GM10248 (cell line): ENCODE results near the gene NPDC1.

Experiments
- CTCF ChIA-PET: fragments of 300-600 bp; sonication (Branson Sonifier 250); formaldehyde crosslinking; extraction: SDS; loops from one replicate; lab custom pipeline; 2021; ENCODE audit warnings: antibody characterized with exemption; lab: Yijun Ruan, JAX
- POLR2A ChIA-PET: fragments of 350-650 bp; sonication (Branson Sonifier 250); formaldehyde crosslinking; extraction: SDS; loops from one replicate; lab custom pipeline; 2020; ENCODE audit warnings: antibody characterized with exemption; lab: Yijun Ruan, JAX
- DNase-seq: peaks from one replicate; pipeline ENCODE4 v3.0.0; 2012; ENCODE audit errors: extremely low spot score
- CTCF ChIP-seq: IDR thresholded peaks from 2 replicates; pipeline ENCODE4 v1.5.1; 2012; ENCODE audit warnings: mild to moderate bottlenecking, low read depth; ENCODE audit errors: extremely low read depth, missing control alignments, control extremely low read depth

The NPDC1 gene

DNA sequence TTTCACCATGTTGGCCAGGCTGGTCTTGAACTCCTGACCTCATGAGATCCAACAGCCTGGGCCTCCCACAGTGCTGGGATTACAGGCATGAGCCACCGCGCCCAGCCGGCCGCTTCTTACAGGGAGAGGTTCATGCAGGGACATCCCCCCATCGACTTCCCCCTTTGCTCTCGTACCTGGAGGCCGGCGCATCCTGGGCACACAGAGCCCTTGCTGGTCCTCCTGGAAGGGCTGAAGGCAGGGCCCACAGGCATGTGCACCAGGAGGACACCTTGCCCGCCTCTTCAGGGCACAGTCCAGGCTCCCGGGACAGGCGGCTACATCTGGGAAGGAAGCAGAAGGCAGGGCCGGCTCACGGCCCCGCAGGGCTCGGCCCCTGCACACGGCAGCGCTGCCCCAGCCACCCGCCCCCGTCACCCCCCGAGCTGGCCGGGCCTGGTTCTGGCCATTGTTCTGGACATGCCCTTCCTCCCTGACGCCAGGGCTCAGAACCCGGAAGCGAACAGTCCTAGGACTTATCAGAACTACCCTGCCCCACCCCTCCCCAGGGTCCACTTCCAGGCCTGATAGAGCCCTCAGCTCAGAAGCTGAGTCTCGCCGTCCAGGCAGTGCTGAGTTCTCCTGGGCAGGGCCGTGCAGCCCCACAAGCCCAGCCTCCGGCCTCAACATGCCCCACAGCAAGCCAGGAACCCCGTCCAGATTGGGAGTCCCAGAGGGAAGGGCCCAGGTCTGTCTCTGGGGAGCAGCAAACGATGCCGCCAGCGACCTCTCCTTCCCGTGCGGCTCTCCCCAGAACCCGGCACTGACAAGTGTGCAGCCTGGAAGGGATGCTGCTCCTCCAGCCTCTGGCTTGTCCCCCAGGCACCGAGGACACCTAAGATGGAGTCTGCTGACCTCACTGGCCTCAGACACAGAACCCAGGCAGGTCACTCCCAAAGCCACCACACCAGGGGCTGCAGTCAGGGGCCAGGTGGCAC lies 2.9 kb downstream of the NPDC1 start:
- DNase-seq = no peak
- ChIA-PET CTCF (interaction anchor here (1.2 to 2.5 kb wide), 4 partner anchors 7 to 21 kb away, joined by 3 to 18 read pairs (median 6); no protein-coding TSS in a partner anchor), POLR2A (no interaction called here)
- no peak for TF ChIP-seq CTCF

- no peak for DNase-seq
- POLR2A ChIA-PET = no interaction called here
- no peak for TF ChIP-seq CTCF
- CTCF ChIA-PET = no interaction called here
Observed at GRCh38 chr9:137041124-137041523, 4.9 kb downstream of the NPDC1 start.

DNA sequence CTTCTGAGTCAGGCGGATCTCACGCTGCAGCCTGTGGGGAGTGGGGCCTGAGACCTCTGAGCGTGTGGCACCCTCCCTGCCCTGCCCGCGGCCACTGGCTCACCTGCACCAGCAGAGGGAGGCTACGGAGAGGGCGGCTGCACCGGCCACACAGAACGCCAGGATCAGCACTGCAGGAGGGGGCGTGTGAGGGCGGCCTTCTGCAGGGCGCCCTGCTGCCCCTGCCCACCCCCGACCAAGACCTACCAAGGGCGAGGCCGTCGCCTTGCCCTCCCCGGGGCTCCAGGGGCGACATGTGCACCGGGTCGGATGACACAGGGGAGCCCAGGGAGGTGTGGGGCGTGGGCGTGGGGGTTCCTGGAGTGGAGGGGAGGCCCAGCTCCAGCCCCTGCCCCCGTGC lies 5.4 kb downstream of the NPDC1 start:
- no peak for TF ChIP-seq CTCF
- DNase-seq = no peak
- ChIA-PET POLR2A (no interaction called here), CTCF (interaction anchor here (1.2 kb wide), 1 partner anchor 11 kb away, joined by 7 read pairs; no protein-coding TSS in a partner anchor)

- no peak for DNase-seq
- ChIA-PET CTCF (interaction anchor here (1.0 to 2.1 kb wide), 4 partner anchors 10 to 92 kb away, joined by 3 to 7 read pairs (median 6); no protein-coding TSS in a partner anchor), POLR2A (no interaction called here)
- no peak for TF ChIP-seq CTCF
Observed at GRCh38 chr9:137039611-137040366, 6.2 kb downstream of the NPDC1 start.

- ChIA-PET CTCF (interaction anchor here (1.0 to 2.1 kb wide), 2 partner anchors 9 to 28 kb away, joined by 3 to 6 read pairs; no protein-coding TSS in a partner anchor), POLR2A (no interaction called here)
- no peak for DNase-seq
- no peak for TF ChIP-seq CTCF
Observed at GRCh38 chr9:137038916-137039315, 7.1 kb downstream of the NPDC1 start.

- TF ChIP-seq CTCF = no peak
- POLR2A ChIA-PET = no interaction called here
- CTCF ChIA-PET = interaction anchor here (1.1 to 9.4 kb wide), 6 partner anchors 9 to 199 kb away, joined by 3 to 202 read pairs (median 54); partner anchors contain the start of genes C8G, FBXW5, NPDC1 and SAPCD2
- no peak for DNase-seq
Observed at GRCh38 chr9:137037483-137037882, 8.5 kb downstream of the NPDC1 start.
